GM12878 (cell line): ENCODE results near the gene ETV6. TPM values are rescaled to one million over a fixed set of nuclear protein-coding genes. Genes with fewer than 3 reads are reported as not detected.
A peak's percentile ranks its signal among the peaks of the same experiment; 100 is the strongest.

Experiments
- ATAC-seq: fragments of 200-7000 bp; cut with Tn5 transposase; 3 replicates; pipeline ENCODE4 v1.9.1; 2020; ENCODE audit warnings: mild to moderate bottlenecking, moderate library complexity
- BruUV-seq: library from RNA; stranded (reverse); fragments of 400-500 nt; replicated peaks from 2 replicates; lab custom pipeline; 2021; lab: Mats Ljungman, UMichigan
- CTCF ChIA-PET: fragments of 300-600 bp; sonication (Branson Sonifier 250); formaldehyde crosslinking; extraction: SDS; loops from one replicate; lab custom pipeline; 2021; ENCODE audit warnings: inconsistent platforms; lab: Yijun Ruan, JAX
- POLR2A ChIA-PET: fragments of 350-600 bp; formaldehyde crosslinking; extraction: SDS; loops from one replicate; lab custom pipeline; 2021; ENCODE audit warnings: inconsistent platforms; lab: Charles Lee
- RAD21 ChIA-PET: fragments of 300-600 bp; sonication (Branson Sonifier 250); formaldehyde crosslinking; loops from one replicate; lab custom pipeline; 2023; ENCODE audit warnings: antibody characterized with exemption; ENCODE audit not compliant: unreplicated experiment; lab: Charles Lee
- SMC1A ChIA-PET: fragments of 300-600 bp; sonication (Branson Sonifier 250); formaldehyde crosslinking; loops from one replicate; lab custom pipeline; 2023; ENCODE audit not compliant: unreplicated experiment, uncharacterized antibody; lab: Charles Lee
- DNase-seq: peaks from one replicate; pipeline ENCODE4 v3.0.0-alpha.2; 2011; ENCODE audit warnings: low read depth, low spot score
- FAIRE-seq: peaks from 3 replicates; lab custom pipeline; 2011; peaks lifted over from hg19 to GRCh38; lab: Jason Lieb, UNC
- H2AFZ ChIP-seq: 2 replicates; pipeline ENCODE4 v1.6.0; 2011; ENCODE audit warnings: low read depth, low read length, control low read depth; ENCODE audit not compliant: control insufficient read depth
- H3K27ac ChIP-seq: 2 replicates; pipeline ENCODE4 v1.5.1; 2011; ENCODE audit warnings: control low read depth; ENCODE audit not compliant: control insufficient read depth, insufficient read depth
- H3K27me3 ChIP-seq, 2 experiments: replicated peaks in 1 of 2; 2 replicates each; pipeline versions ENCODE4 v1.6.0 to v1.6.1; 2011; ENCODE audit warnings: low read length in 1 of 2; ENCODE audit not compliant: control insufficient read depth in 2 of 2, insufficient read depth in 2 of 2
- H3K36me3 ChIP-seq, 2 experiments: 2 replicates each; pipeline ENCODE4 v1.5.1; 2011; ENCODE audit warnings: low read length in 1 of 2; ENCODE audit not compliant: control insufficient read depth in 2 of 2, insufficient read depth in 2 of 2
- H3K4me1 ChIP-seq: 2 replicates; pipeline ENCODE4 v1.6.1; 2011; ENCODE audit warnings: mild to moderate bottlenecking, low read length, moderate library complexity, mixed read lengths; ENCODE audit not compliant: control insufficient read depth, insufficient read depth
- H3K4me2 ChIP-seq: 2 replicates; pipeline ENCODE4 v1.6.0; 2011; ENCODE audit warnings: control low read depth; ENCODE audit not compliant: control insufficient read depth, insufficient read depth
- H3K4me3 ChIP-seq: fragments of 200-600 bp; sonication (generic); 2 replicates; pipeline ENCODE4 v1.5.1; 2016
- H3K79me2 ChIP-seq: 2 replicates; pipeline ENCODE4 v1.6.0; 2011; ENCODE audit warnings: low read length; ENCODE audit not compliant: control insufficient read depth, insufficient read depth
- H3K9ac ChIP-seq: 2 replicates; pipeline ENCODE4 v1.8.0; 2011; ENCODE audit warnings: low read length, control low read depth, mixed read lengths; ENCODE audit not compliant: control insufficient read depth, insufficient read depth
- H3K9me3 ChIP-seq: replicated peaks from 3 replicates; pipeline ENCODE4 v1.5.1; 2011; ENCODE audit warnings: mild to moderate bottlenecking, low read length; ENCODE audit not compliant: control insufficient read depth, insufficient read depth
- H4K20me1 ChIP-seq: 2 replicates; pipeline ENCODE4 v1.6.0; 2011; ENCODE audit not compliant: control insufficient read depth, insufficient read depth
- BCL3 ChIP-seq: IDR thresholded peaks from 2 replicates; pipeline ENCODE4 v1.6.1; 2011; ENCODE audit warnings: borderline replicate concordance, low read depth, mild to moderate bottlenecking, moderate library complexity, low read length; ENCODE audit not compliant: insufficient read depth, poor library complexity, severe bottlenecking
- CBX3 ChIP-seq: fragments of 200-600 bp; sonication (generic); IDR thresholded peaks from 2 replicates; pipeline ENCODE4 v1.6.1; 2016; ENCODE audit warnings: low read depth, borderline replicate concordance
- CTCF ChIP-seq, 3 experiments: IDR thresholded peaks in 2 of 3; conservative IDR thresholded peaks in 1 of 3; 2 replicates each; pipeline ENCODE4 v1.5.1; 2011; ENCODE audit warnings: low read depth in 3 of 3, low read length in 3 of 3, mild to moderate bottlenecking in 3 of 3, control low read depth in 2 of 3, moderate library complexity in 2 of 3, inconsistent platforms in 1 of 3, mixed read lengths in 1 of 3; ENCODE audit not compliant: control insufficient read depth in 2 of 3, insufficient read depth in 1 of 3; ENCODE audit errors: extremely low read depth in 1 of 3
- DPF2 ChIP-seq: fragments of 450-650 bp; IDR thresholded peaks from 2 replicates; pipeline ENCODE4 v1.6.1; 2017; ENCODE audit warnings: mild to moderate bottlenecking
- EED ChIP-seq: sonication (generic); IDR thresholded peaks from 2 replicates; pipeline ENCODE4 v1.6.1; 2016; ENCODE audit warnings: antibody characterized with exemption, low read depth
- MEF2A ChIP-seq: IDR thresholded peaks from 2 replicates; pipeline ENCODE4 v1.6.1; 2011; ENCODE audit warnings: low read depth, mild to moderate bottlenecking, low read length, moderate library complexity; ENCODE audit not compliant: insufficient read depth
- MTA2 ChIP-seq: fragments of 450-650 bp; IDR thresholded peaks from 2 replicates; pipeline ENCODE4 v1.6.1; 2016; ENCODE audit warnings: low read depth, mild to moderate bottlenecking, moderate library complexity
- NFIC ChIP-seq: IDR thresholded peaks from 2 replicates; pipeline ENCODE4 v1.6.1; 2012; ENCODE audit warnings: low read depth, mild to moderate bottlenecking, inconsistent platforms, low read length, moderate library complexity
- PAX5 ChIP-seq: IDR thresholded peaks from 2 replicates; pipeline ENCODE4 v1.6.1; 2011; ENCODE audit warnings: low read depth, low read length, borderline replicate concordance
- PBX3 ChIP-seq: IDR thresholded peaks from 2 replicates; pipeline ENCODE4 v1.6.1; 2011; ENCODE audit warnings: mild to moderate bottlenecking, low read depth, low read length, moderate library complexity; ENCODE audit not compliant: insufficient replicate concordance
- POLR2A ChIP-seq: IDR thresholded peaks from 2 replicates; pipeline ENCODE4 v1.6.1; 2011; ENCODE audit warnings: low read depth, mild to moderate bottlenecking, low read length
- RCOR1 ChIP-seq: conservative IDR thresholded peaks from 2 replicates; pipeline ENCODE4 v1.6.1; 2012; ENCODE audit warnings: low read depth, low read length, improper control_type of control experiment
- WRNIP1 ChIP-seq: IDR thresholded peaks from 2 replicates; pipeline ENCODE4 v1.6.1; 2011; ENCODE audit warnings: low read depth, low read length, improper control_type of control experiment, borderline replicate concordance
- ZBTB11 ChIP-seq: fragments of 450-650 bp; formaldehyde crosslinking; IDR thresholded peaks from 2 replicates; pipeline ENCODE4 v1.5.0; 2022; ENCODE audit warnings: mild to moderate bottlenecking, missing genetic modification characterization
- WGBS: methylation state at CpG from one replicate; pipeline ENCODE4 v1.1.6; 2016; ENCODE audit warnings: low lambda C conversion rate; ENCODE audit not compliant: insufficient replicate concordance, insufficient coverage; ENCODE audit errors: missing lambda C conversion rate; 5-methylcytosine and 5-hydroxymethylcytosine counted together
- in situ Hi-C: fragments of 300-500 bp; cut with MboI; formaldehyde crosslinking; loops from 9 replicates; pipeline ENCODE4 v1.14.3; 2018; ENCODE audit warnings: mixed read lengths
- intact Hi-C: fragments of 100-400 bp; cut with micrococcal nuclease; formaldehyde crosslinking; loops from one replicate; pipeline ENCODE4 v1.14.2; 2022; ENCODE audit not compliant: unreplicated experiment
- polyA plus RNA-seq, 11 experiments: library from polyadenylated mRNA; depleted of rRNA in 4 of 11; unstranded in 6 of 11; stranded (reverse) in 5 of 11; fragments of >200 nt; fragmentation: Nextera tagmentation in 4 of 11; fragmentation: Illumina TruSeq in 1 of 11; extraction: Ambion mirVana in 4 of 11; extraction: Trizol in 1 of 11; gene quantifications; 1 replicate in 1 of 11; 2 replicates in 10 of 11; pipeline versions ENCODE4 v1.2.1 to v1.2.3, GENCODE V29; 2011 to 2016; ENCODE audit warnings: inconsistent platforms in 2 of 11, missing spikeins in 2 of 11, low read depth in 1 of 11
- total RNA-seq, 4 experiments: library from RNA; depleted of rRNA in 3 of 4; stranded (reverse); fragments of >200 nt in 3 of 4; fragmentation: Illumina TruSeq in 1 of 4; extraction: Trizol in 1 of 4; gene quantifications; 2 replicates each; pipeline versions ENCODE4 v1.2.1 to v1.2.3, GENCODE V29; 2013 to 2021

Gene ETV6
- total and polyA plus RNA-seq, 10 of the 15 experiments (the other 5 are each of a cell fraction or from before 2014, with no cell fraction given), result 6.6 to 74.8 (median 24.6) TPM

GRCh38 chr12:11761869-11762567 lies 112.5 kb downstream of the ETV6 start:
- in situ Hi-C loops, result loop anchor here (5.0 kb wide), 2 partner anchors 110 to 185 kb away; no protein-coding TSS in a partner anchor
- RAD21 ChIA-PET, result interaction anchor here (0.9 to 21.4 kb wide), 22 partner anchors 10 to 271 kb away, joined by 3 to 497 read pairs (median 9); partner anchors contain the start of gene ETV6
- POLR2A ChIA-PET, result interaction anchor here (0.6 to 10.8 kb wide), 18 partner anchors 10 to 198 kb away, joined by 3 to 144 read pairs (median 6); partner anchors contain the start of gene ETV6
- TF ChIP-seq CBX3 (no peak), POLR2A (peak; percentile 57; the same call in 1 of the 2 replicates), RCOR1 (peak; percentile 72; the same call in 1 of the 2 replicates), EED (peak; percentile 92), ZBTB11 (CRISPR knock-in tag) (no peak), NFIC (no peak), WRNIP1 (0 out of 2 replicates have a peak, but pooled peaks have one; percentile 29), BCL3 (peak; percentile 100), MTA2 (peak; percentile 91), DPF2 (peak; percentile 54), CTCF (IDR thresholded peaks at IDR 0.05 in 2 of 3, conservative IDR thresholded peaks at IDR 0.05 in 1 of 3; ENCODE audit: control insufficient read depth in 2 of 3, extremely low read depth in 1 of 3, insufficient read depth in 1 of 3, low read depth in 3 of 3, low read length in 3 of 3) (no peak), PAX5 (peak; percentile 88), PBX3 (peak; percentile 52), MEF2A (peak; percentile 78)

More at GRCh38 chr12:11761869-11762567, 112.5 kb downstream of the ETV6 start:
- no peaks in the 10 kb centered on the region for H3K9me3 ChIP-seq
- H3K79me2 ChIP-seq, result peaks cover 82% of the 10 kb centered on the region
- ATAC-seq (peak; percentile 49), DNase-seq (peak; percentile 99), FAIRE-seq (no peak)
- H3K4me3 ChIP-seq, result peak overlapping the region; percentile 4; the same call in 1 of the 2 replicates
- CTCF ChIA-PET, result interaction anchor here (1.2 to 5.0 kb wide), 13 partner anchors 12 to 271 kb away, joined by 3 to 41 read pairs (median 4); no protein-coding TSS in a partner anchor
- SMC1A ChIA-PET, result interaction anchor here (0.6 to 39.9 kb wide), 19 partner anchors 5 to 1149 kb away, joined by 3 to 1116 read pairs (median 20); partner anchors contain the start of gene MAGOHB
- no peak overlapping the region for H2AFZ ChIP-seq
- H3K9ac ChIP-seq, result peak overlapping the region; percentile 88
- H3K4me2 ChIP-seq, result peak overlapping the region; percentile 78
- H3K4me1 ChIP-seq, result peaks cover 92% of the 10 kb centered on the region
- whole genome bisulfite sequencing, result 2% methylated on average over 8 of the region's 8 CpGs
- H3K36me3 ChIP-seq, result peaks cover 6 to 11% of the 10 kb centered on the region in 2 experiments
- no peaks in the 10 kb centered on the region for H3K27me3 ChIP-seq
- H4K20me1 ChIP-seq, result no peaks in the 10 kb centered on the region
- intact Hi-C loops, result loop anchor here (1.0 to 2.0 kb wide), 9 partner anchors 12 to 271 kb away; no protein-coding TSS in a partner anchor
- peak overlapping the region; percentile 100 for H3K27ac ChIP-seq
- BruUV-seq, result no TSS peak
